Activated T-helper 17 cell treated with anti-CD3 and anti-CD28 coated beads, Interleukin-2, amount 50 U/mL, for 72 hours (primary cell): Measurements from ENCODE around the gene SPPL2C. TPM values are rescaled to one million over a fixed set of nuclear protein-coding genes. Genes with fewer than 3 reads are reported as not detected.

ENCODE experiments used
- ATAC-seq: fragments of 150-1000 bp; cut with Tn5 transposase; replicated peaks from 2 replicates; pipeline ENCODE4 v1.10.0; 2021; ENCODE audit warnings: mild to moderate bottlenecking, moderate library complexity
- H3K27ac Mint-ChIP-seq: one replicate; pipeline ENCODE4 v1.8.0; 2022; ENCODE audit warnings: mixed read lengths
- H3K27me3 Mint-ChIP-seq: one replicate; pipeline ENCODE4 v1.8.0; 2022; ENCODE audit warnings: mixed read lengths
- H3K36me3 Mint-ChIP-seq: one replicate; pipeline ENCODE4 v1.8.0; 2022; ENCODE audit warnings: low read depth, mild to moderate bottlenecking, mixed read lengths
- H3K4me1 Mint-ChIP-seq: one replicate; pipeline ENCODE4 v1.8.0; 2022; ENCODE audit warnings: mixed read lengths
- H3K4me3 Mint-ChIP-seq: one replicate; pipeline ENCODE4 v1.8.0; 2022; ENCODE audit warnings: mild to moderate bottlenecking, mixed read lengths
- H3K9me3 Mint-ChIP-seq: one replicate; pipeline ENCODE4 v1.8.0; 2022; ENCODE audit warnings: mixed read lengths
- total RNA-seq, 2 donors: library from RNA; stranded (reverse); gene quantifications; one replicate each; pipeline ENCODE4 v1.2.3, GENCODE V29; 2022

Gene SPPL2C
- total RNA-seq, 2 donors from 2014 or later: not detected

GRCh38 chr17:45870342-45870974, 25.8 kb downstream of the SPPL2C start:
- no peak for ATAC-seq
- Mint-ChIP-seq H3K9me3 (no peaks in the 10 kb centered on the region), H3K27ac (no peak overlapping the region), H3K36me3 (no peaks in the 10 kb centered on the region), H3K4me1 (peaks cover 11% of the 10 kb centered on the region), H3K4me3 (no peak overlapping the region), H3K27me3 (peaks cover 1% of the 10 kb centered on the region)

- no peak overlapping the region for H3K4me3 Mint-ChIP-seq
- no peaks in the 10 kb centered on the region for H3K36me3 Mint-ChIP-seq
- peak overlapping the region; percentile 25 for H3K27ac Mint-ChIP-seq
- no peaks in the 10 kb centered on the region for H3K9me3 Mint-ChIP-seq
- ATAC-seq: peak; percentile 51
- peaks cover 11% of the 10 kb centered on the region for H3K4me1 Mint-ChIP-seq
- no peaks in the 10 kb centered on the region for H3K27me3 Mint-ChIP-seq
These were observed 27.0 kb downstream of the SPPL2C start for GRCh38 chr17:45871718-45872117.

GRCh38 chr17:45873728-45874127, 29.0 kb downstream of the SPPL2C start:
- Mint-ChIP-seq H3K27ac (peak overlapping the region; percentile 23), H3K4me1 (peaks cover 11% of the 10 kb centered on the region), H3K27me3 (no peaks in the 10 kb centered on the region), H3K36me3 (no peaks in the 10 kb centered on the region), H3K9me3 (no peaks in the 10 kb centered on the region), H3K4me3 (peak overlapping the region; percentile 45)
- peak; percentile 97 for ATAC-seq

- peak; percentile 18 for ATAC-seq
- Mint-ChIP-seq H3K4me3 (peak overlapping the region; percentile 45), H3K27ac (peak overlapping the region; percentile 23), H3K4me1 (peaks cover 11% of the 10 kb centered on the region), H3K36me3 (no peaks in the 10 kb centered on the region), H3K27me3 (no peaks in the 10 kb centered on the region), H3K9me3 (no peaks in the 10 kb centered on the region)
These were observed 29.5 kb downstream of the SPPL2C start for GRCh38 chr17:45874151-45874550.

- ATAC-seq: no peak
- Mint-ChIP-seq H3K4me1 (peaks cover 6% of the 10 kb centered on the region), H3K4me3 (no peak overlapping the region), H3K27me3 (peaks cover 1% of the 10 kb centered on the region), H3K27ac (no peak overlapping the region), H3K9me3 (no peaks in the 10 kb centered on the region), H3K36me3 (no peaks in the 10 kb centered on the region)
These were observed 31.9 kb downstream of the SPPL2C start for GRCh38 chr17:45876539-45876938.

GRCh38 chr17:45877467-45877866, 32.8 kb downstream of the SPPL2C start:
- Mint-ChIP-seq H3K4me3 (no peak overlapping the region), H3K36me3 (no peaks in the 10 kb centered on the region), H3K27ac (no peak overlapping the region), H3K9me3 (no peaks in the 10 kb centered on the region), H3K4me1 (no peaks in the 10 kb centered on the region), H3K27me3 (peaks cover 3% of the 10 kb centered on the region)
- ATAC-seq: no peak

- Mint-ChIP-seq H3K27ac (no peak overlapping the region), H3K9me3 (peaks cover 4% of the 10 kb centered on the region)
- no peak for ATAC-seq
These were observed 38.4 kb downstream of the SPPL2C start for GRCh38 chr17:45883063-45883462.

GRCh38 chr17:45886852-45887251, 42.2 kb downstream of the SPPL2C start:
- no peak overlapping the region for H3K4me3 Mint-ChIP-seq
- H3K36me3 Mint-ChIP-seq: no peaks in the 10 kb centered on the region
- peaks cover 4% of the 10 kb centered on the region for H3K9me3 Mint-ChIP-seq
- H3K27me3 Mint-ChIP-seq: no peaks in the 10 kb centered on the region
- no peaks in the 10 kb centered on the region for H3K4me1 Mint-ChIP-seq
- H3K27ac Mint-ChIP-seq: no peak overlapping the region
- ATAC-seq: no peak

More at GRCh38 chr17:45883063-45883462, 38.4 kb downstream of the SPPL2C start:
- no peak overlapping the region for H3K4me3 Mint-ChIP-seq
- H3K27me3 Mint-ChIP-seq: peaks cover 3% of the 10 kb centered on the region
- H3K36me3 Mint-ChIP-seq: no peaks in the 10 kb centered on the region
- no peaks in the 10 kb centered on the region for H3K4me1 Mint-ChIP-seq

GRCh38 chr17:45888392-45888791, 43.7 kb downstream of the SPPL2C start:
- ATAC-seq: peak; percentile 80
- H3K9me3 Mint-ChIP-seq: peaks cover 4% of the 10 kb centered on the region
- H3K4me1 Mint-ChIP-seq: no peaks in the 10 kb centered on the region
- no peaks in the 10 kb centered on the region for H3K36me3 Mint-ChIP-seq
- no peak overlapping the region for H3K4me3 Mint-ChIP-seq
- H3K27ac Mint-ChIP-seq: no peak overlapping the region
- no peaks in the 10 kb centered on the region for H3K27me3 Mint-ChIP-seq

GRCh38 chr17:45889579-45889978, 44.9 kb downstream of the SPPL2C start:
- Mint-ChIP-seq H3K9me3 (peaks cover 4% of the 10 kb centered on the region), H3K4me1 (no peaks in the 10 kb centered on the region), H3K27ac (no peak overlapping the region), H3K36me3 (no peaks in the 10 kb centered on the region), H3K27me3 (no peaks in the 10 kb centered on the region), H3K4me3 (no peak overlapping the region)
- ATAC-seq: no peak

- peak overlapping the region; percentile 43 for H3K27ac Mint-ChIP-seq
- no peak for ATAC-seq
- H3K36me3 Mint-ChIP-seq: no peaks in the 10 kb centered on the region
- H3K4me3 Mint-ChIP-seq: peak overlapping the region; percentile 75
- no peaks in the 10 kb centered on the region for H3K9me3 Mint-ChIP-seq
- H3K27me3 Mint-ChIP-seq: peaks cover 13% of the 10 kb centered on the region
- H3K4me1 Mint-ChIP-seq: no peaks in the 10 kb centered on the region
These were observed 49.0 kb downstream of the SPPL2C start for GRCh38 chr17:45893725-45894021.

- Mint-ChIP-seq H3K4me3 (peak within 1 kb of the TSS; percentile 75), H3K9me3 (no peaks in the 10 kb centered on the region), H3K27ac (peak within 1 kb of the TSS; percentile 43), H3K4me1 (no peaks in the 10 kb centered on the region), H3K36me3 (no peaks in the 10 kb centered on the region), H3K27me3 (peaks cover 18% of the 10 kb centered on the region)
- peak; percentile 93 for ATAC-seq
These were observed 49.5 kb downstream of the SPPL2C start, which contains the start of gene MAPT for GRCh38 chr17:45894022-45894784. MAPT (plus strand) TSS chr17:45894554; CDS start chr17:45962338, 67,784 bp downstream.

- Mint-ChIP-seq H3K9me3 (no peaks in the 10 kb centered on the region), H3K4me1 (no peaks in the 10 kb centered on the region), H3K36me3 (no peaks in the 10 kb centered on the region), H3K27ac (no peak overlapping the region), H3K27me3 (peaks cover 25% of the 10 kb centered on the region), H3K4me3 (peak overlapping the region; percentile 75)
- ATAC-seq: no peak
These were observed 50.8 kb downstream of the SPPL2C start for GRCh38 chr17:45895304-45895968.

GRCh38 chr17:45895969-45896785, 51.5 kb downstream of the SPPL2C start:
- peaks cover 29% of the 10 kb centered on the region for H3K27me3 Mint-ChIP-seq
- ATAC-seq: no peak
- H3K4me1 Mint-ChIP-seq: no peaks in the 10 kb centered on the region
- H3K4me3 Mint-ChIP-seq: peak overlapping the region; percentile 75
- H3K27ac Mint-ChIP-seq: no peak overlapping the region
- H3K36me3 Mint-ChIP-seq: no peaks in the 10 kb centered on the region
- no peaks in the 10 kb centered on the region for H3K9me3 Mint-ChIP-seq
